Mesendoderm (in vitro differentiated cells): ENCODE results near the gene INSIG2.

Experiments used
- DNase-seq: peaks from one replicate; pipeline ENCODE4 v3.0.0; 2013
- H2AK5ac ChIP-seq: 2 replicates; pipeline ENCODE4 v1.6.1; 2013; ENCODE audit warnings: low read length, inconsistent platforms
- H2BK120ac ChIP-seq: 2 replicates; pipeline ENCODE4 v1.6.1; 2013; ENCODE audit warnings: low read depth, mild to moderate bottlenecking, low read length, moderate library complexity, mixed read lengths
- H2BK15ac ChIP-seq: replicated peaks from 2 replicates; pipeline ENCODE4 v1.6.1; 2013; ENCODE audit warnings: low read depth, mild to moderate bottlenecking, moderate library complexity
- H2BK5ac ChIP-seq: 2 replicates; pipeline ENCODE4 v1.6.1; 2013; ENCODE audit warnings: low read length, inconsistent platforms
- H3K18ac ChIP-seq: 2 replicates; pipeline ENCODE4 v1.6.1; 2013; ENCODE audit warnings: mild to moderate bottlenecking, low read length, mixed read lengths
- H3K23ac ChIP-seq: one replicate; pipeline ENCODE4 v1.6.1; 2013; ENCODE audit warnings: low read length
- H3K27ac ChIP-seq: 2 replicates; pipeline ENCODE4 v1.5.1; 2013; ENCODE audit warnings: low read depth, mild to moderate bottlenecking, inconsistent platforms, low read length, moderate library complexity
- H3K27me3 ChIP-seq: 2 replicates; pipeline ENCODE4 v1.6.1; 2013; ENCODE audit warnings: low read length, control low read depth, mild to moderate bottlenecking, inconsistent platforms; ENCODE audit not compliant: insufficient read depth, poor library complexity
- H3K36me3 ChIP-seq: 2 replicates; pipeline ENCODE4 v1.6.1; 2013; ENCODE audit warnings: low read length, inconsistent platforms; ENCODE audit not compliant: control insufficient read depth, insufficient read depth
- H3K4ac ChIP-seq: one replicate; pipeline ENCODE4 v1.6.1; 2013; ENCODE audit warnings: low read depth, mild to moderate bottlenecking, low read length, moderate library complexity
- H3K4me1 ChIP-seq: 2 replicates; pipeline ENCODE4 v1.6.1; 2013; ENCODE audit warnings: low read depth, low read length, inconsistent platforms; ENCODE audit not compliant: control insufficient read depth
- H3K4me2 ChIP-seq: 2 replicates; pipeline ENCODE4 v1.6.1; 2013; ENCODE audit warnings: low read length
- H3K4me3 ChIP-seq: 2 replicates; pipeline ENCODE4 v1.5.1; 2013; ENCODE audit warnings: mild to moderate bottlenecking, low read length
- H3K56ac ChIP-seq: one replicate; pipeline ENCODE4 v1.6.1; 2013; ENCODE audit warnings: low read length
- H3K79me1 ChIP-seq: 2 replicates; pipeline ENCODE4 v1.6.1; 2013; ENCODE audit warnings: low read length, inconsistent platforms
- H3K79me2 ChIP-seq: 2 replicates; pipeline ENCODE4 v1.6.1; 2013; ENCODE audit warnings: mild to moderate bottlenecking, low read length; ENCODE audit not compliant: control insufficient read depth, insufficient read depth
- H3K9ac ChIP-seq: 2 replicates; pipeline ENCODE4 v1.6.1; 2013; ENCODE audit warnings: low read length, inconsistent platforms
- H4K5ac ChIP-seq: one replicate; pipeline ENCODE4 v1.6.1; 2013; ENCODE audit warnings: low read length
- H4K8ac ChIP-seq: one replicate; pipeline ENCODE4 v1.6.1; 2013; ENCODE audit warnings: low read depth, mild to moderate bottlenecking, control low read depth, low read length, moderate library complexity
- WGBS: extraction: QIAGEN DNeasy Blood & Tissue Kit; methylation state at CpG from one replicate; pipeline ENCODE4 v1.1.7; 2013; ENCODE audit warnings: low lambda C conversion rate, missing lambda C conversion rate; ENCODE audit not compliant: insufficient coverage; ENCODE audit errors: extremely low coverage; 5-methylcytosine and 5-hydroxymethylcytosine counted together

INSIG2 gene

DNA sequence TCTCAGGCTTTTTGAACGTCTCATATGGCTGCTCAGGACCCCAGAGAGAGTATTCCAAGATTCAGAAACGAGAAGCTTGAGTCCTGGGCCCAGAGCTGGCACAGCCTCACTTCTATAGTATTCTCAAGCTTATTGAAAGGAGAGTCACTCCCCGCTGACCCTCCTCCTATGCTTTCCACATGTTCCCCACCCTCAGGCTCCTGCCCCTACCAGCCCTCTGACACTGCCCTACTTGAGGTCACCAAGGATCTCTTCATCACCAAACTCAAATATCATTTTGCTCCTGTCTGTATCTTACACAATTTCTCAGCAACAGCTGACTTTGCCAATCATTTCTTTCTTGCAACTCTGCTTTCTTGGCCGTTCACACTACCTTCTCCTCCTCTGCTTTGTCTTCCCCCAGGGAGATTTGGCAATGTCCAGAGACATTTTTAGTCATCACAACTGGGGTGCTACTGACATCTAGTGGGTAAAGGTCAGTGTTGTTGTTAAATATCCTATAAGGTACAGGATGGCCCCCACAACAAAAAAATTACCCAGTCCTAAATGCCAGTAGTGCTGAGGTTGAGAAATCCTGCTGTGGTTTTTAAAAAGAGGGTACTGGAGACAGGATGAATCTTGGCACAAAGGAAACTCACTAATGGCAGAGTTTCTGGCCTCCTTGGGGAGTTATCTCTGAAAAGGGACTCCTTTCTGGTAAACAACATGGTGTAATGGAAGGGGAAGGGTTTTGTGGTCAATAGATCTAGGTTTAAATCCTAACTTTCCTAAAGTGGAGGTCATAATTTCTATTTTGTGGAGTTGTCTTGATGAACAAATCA is 26.9 kb upstream of the INSIG2 start:
- no peak overlapping the region for H2AK5ac ChIP-seq
- H3K4me1 ChIP-seq = peaks cover 1% of the 10 kb centered on the region
- peak overlapping the region; percentile 15 for H3K56ac ChIP-seq
- no peak overlapping the region for H3K23ac ChIP-seq
- no peaks in the 10 kb centered on the region for H3K79me1 ChIP-seq
- H2BK5ac ChIP-seq = no peak overlapping the region
- no peaks in the 10 kb centered on the region for H3K79me2 ChIP-seq
- H2BK15ac ChIP-seq = no peak overlapping the region
- no peak overlapping the region for H3K27ac ChIP-seq
- no peak overlapping the region for H3K18ac ChIP-seq
- H3K4me3 ChIP-seq = no peak overlapping the region
- no peaks in the 10 kb centered on the region for H3K36me3 ChIP-seq
- H4K8ac ChIP-seq = no peak overlapping the region
- WGBS = no CpG with 5 or more reads among the region's 4 CpGs
- peak; percentile 78 for DNase-seq
- no peak overlapping the region for H3K4me2 ChIP-seq
- no peaks in the 10 kb centered on the region for H3K27me3 ChIP-seq
- H2BK120ac ChIP-seq = no peak overlapping the region
- peak overlapping the region; percentile 18 for H4K5ac ChIP-seq
- H3K9ac ChIP-seq = no peak overlapping the region
- H3K4ac ChIP-seq = no peak overlapping the region

DNA sequence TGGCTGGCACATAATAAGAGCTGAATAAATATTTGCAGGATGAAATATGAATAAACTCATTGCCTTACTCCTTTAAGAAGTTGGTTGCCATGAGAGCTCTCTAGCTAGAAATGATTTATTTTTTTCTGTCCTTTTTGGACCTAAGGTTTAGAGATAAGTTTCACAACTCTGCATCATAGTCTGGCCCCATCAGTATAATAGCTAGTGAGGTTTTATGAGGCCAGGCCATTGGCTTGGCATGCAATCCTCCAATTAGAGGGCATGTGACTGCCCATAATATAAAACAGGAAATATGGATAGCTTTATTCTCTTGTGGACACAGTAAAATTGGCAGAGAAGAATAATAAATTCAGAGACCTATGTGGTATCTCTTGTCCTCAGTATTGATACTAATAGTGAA is 26.2 kb upstream of the INSIG2 start:
- no peak overlapping the region for H3K4me2 ChIP-seq
- H2AK5ac ChIP-seq = no peak overlapping the region
- H2BK5ac ChIP-seq = no peak overlapping the region
- H3K27ac ChIP-seq = no peak overlapping the region
- H3K4me3 ChIP-seq = no peak overlapping the region
- H3K79me2 ChIP-seq = no peaks in the 10 kb centered on the region
- no peak overlapping the region for H3K18ac ChIP-seq
- H3K79me1 ChIP-seq = no peaks in the 10 kb centered on the region
- no peaks in the 10 kb centered on the region for H3K4me1 ChIP-seq
- H3K56ac ChIP-seq = no peak overlapping the region
- no peaks in the 10 kb centered on the region for H3K36me3 ChIP-seq
- no peak overlapping the region for H2BK120ac ChIP-seq
- H2BK15ac ChIP-seq = no peak overlapping the region
- no peak overlapping the region for H3K9ac ChIP-seq
- no peak overlapping the region for H4K5ac ChIP-seq
- no peak overlapping the region for H3K23ac ChIP-seq
- no peak overlapping the region for H3K4ac ChIP-seq
- H4K8ac ChIP-seq = no peak overlapping the region
- DNase-seq = no peak
- H3K27me3 ChIP-seq = no peaks in the 10 kb centered on the region

DNA sequence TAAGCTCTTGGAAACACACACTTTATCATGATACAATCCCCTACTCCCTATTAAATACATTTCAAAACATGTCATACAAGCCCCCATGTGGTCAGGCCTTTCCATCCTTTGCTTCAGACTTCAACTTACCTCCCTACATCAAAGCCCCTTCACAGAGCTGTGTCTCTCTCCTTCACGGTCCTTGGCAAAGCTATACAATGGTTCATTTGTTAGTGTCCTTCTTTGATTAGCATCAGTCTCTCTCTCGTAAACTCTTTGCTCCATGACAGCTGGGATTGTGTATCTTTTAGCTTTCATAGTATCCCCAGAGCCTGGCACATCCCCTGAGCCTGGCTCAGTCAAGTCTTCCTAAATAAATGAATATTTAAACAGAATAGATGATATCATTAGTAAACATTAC is 25.6 kb upstream of the INSIG2 start:
- Histone ChIP-seq H3K79me1 (no peaks in the 10 kb centered on the region), H3K79me2 (no peaks in the 10 kb centered on the region), H3K4me2 (no peak overlapping the region), H2BK5ac (no peak overlapping the region), H3K23ac (no peak overlapping the region), H3K4me1 (no peaks in the 10 kb centered on the region), H3K27ac (no peak overlapping the region), H4K8ac (no peak overlapping the region), H2BK120ac (no peak overlapping the region), H3K27me3 (no peaks in the 10 kb centered on the region), H4K5ac (no peak overlapping the region), H3K4me3 (no peak overlapping the region), H3K18ac (no peak overlapping the region), H3K4ac (no peak overlapping the region), H2AK5ac (no peak overlapping the region), H3K9ac (no peak overlapping the region), H3K36me3 (no peaks in the 10 kb centered on the region), H3K56ac (no peak overlapping the region), H2BK15ac (no peak overlapping the region)
- DNase-seq = no peak
- no CpG with 5 or more reads among the region's 2 CpGs for WGBS

GRCh38 chr2:118065015-118065706 is 23.1 kb upstream of the INSIG2 start:
- H3K4ac ChIP-seq = no peak overlapping the region
- H3K56ac ChIP-seq = no peak overlapping the region
- H3K9ac ChIP-seq = no peak overlapping the region
- H4K5ac ChIP-seq = no peak overlapping the region
- DNase-seq = no peak
- H2BK15ac ChIP-seq = no peak overlapping the region
- no peak overlapping the region for H2AK5ac ChIP-seq
- H3K79me1 ChIP-seq = no peaks in the 10 kb centered on the region
- H3K36me3 ChIP-seq = no peaks in the 10 kb centered on the region
- H3K18ac ChIP-seq = no peak overlapping the region
- H3K4me1 ChIP-seq = no peaks in the 10 kb centered on the region
- no peak overlapping the region for H3K4me3 ChIP-seq
- H4K8ac ChIP-seq = no peak overlapping the region
- no peak overlapping the region for H2BK5ac ChIP-seq
- no peak overlapping the region for H2BK120ac ChIP-seq
- H3K27me3 ChIP-seq = no peaks in the 10 kb centered on the region
- no peaks in the 10 kb centered on the region for H3K79me2 ChIP-seq
- no CpG with 5 or more reads among the region's 5 CpGs for WGBS
- H3K23ac ChIP-seq = no peak overlapping the region
- no peak overlapping the region for H3K27ac ChIP-seq
- H3K4me2 ChIP-seq = no peak overlapping the region

GRCh38 chr2:118065921-118066511 is 22.3 kb upstream of the INSIG2 start:
- Histone ChIP-seq H3K36me3 (no peaks in the 10 kb centered on the region), H4K5ac (no peak overlapping the region), H2AK5ac (no peak overlapping the region), H2BK5ac (no peak overlapping the region), H3K27ac (no peak overlapping the region), H3K4me2 (no peak overlapping the region), H3K18ac (no peak overlapping the region), H3K4me1 (no peaks in the 10 kb centered on the region), H4K8ac (no peak overlapping the region), H3K9ac (no peak overlapping the region), H3K79me2 (no peaks in the 10 kb centered on the region), H3K4ac (no peak overlapping the region), H2BK15ac (no peak overlapping the region), H3K27me3 (no peaks in the 10 kb centered on the region), H3K4me3 (no peak overlapping the region), H3K79me1 (no peaks in the 10 kb centered on the region), H2BK120ac (no peak overlapping the region), H3K56ac (no peak overlapping the region), H3K23ac (no peak overlapping the region)
- DNase-seq = peak; percentile 33
- WGBS = no CpG with 5 or more reads among the region's 8 CpGs
